Epithelial cell of esophagus (primary cell): ENCODE results near the gene CADM1.
"Not testable (repeated sequence)": the region's sequence is repeated elsewhere in the genome, so short reads cannot be mapped to it uniquely, and the experiment has no call there.

Source experiments
- DNase-seq: peaks from one replicate; pipeline ENCODE4 v3.0.0; 2010; ENCODE audit warnings: low read depth
- H3K4me3 ChIP-seq: 2 replicates; pipeline ENCODE4 v1.5.1; 2011; ENCODE audit warnings: mild to moderate bottlenecking, low read length, control low read depth
- CTCF ChIP-seq: IDR thresholded peaks from 2 replicates; pipeline ENCODE4 v1.5.1; 2011; ENCODE audit warnings: low read depth, mild to moderate bottlenecking, low read length, control low read depth, inconsistent platforms; ENCODE audit not compliant: insufficient read depth; ENCODE audit errors: missing control alignments

Gene CADM1

GRCh38 chr11:115477410-115477809, 26.8 kb downstream of the CADM1 start:
- no peak for DNase-seq
- no peak overlapping the region for H3K4me3 ChIP-seq
- TF ChIP-seq CTCF: no peak

- no peak overlapping the region for H3K4me3 ChIP-seq
- no peak for DNase-seq
- TF ChIP-seq CTCF: no peak
These were observed 27.5 kb downstream of the CADM1 start for GRCh38 chr11:115476463-115477286.

- no peak for TF ChIP-seq CTCF
- H3K4me3 ChIP-seq: no peak overlapping the region
- no peak for DNase-seq
These were observed 28.7 kb downstream of the CADM1 start for GRCh38 chr11:115475564-115475963.

- DNase-seq, H3K4me3 ChIP-seq: not testable (repeated sequence)
These were observed 29.9 kb downstream of the CADM1 start for GRCh38 chr11:115474306-115474705.

- no peak for TF ChIP-seq CTCF
- H3K4me3 ChIP-seq: no peak overlapping the region
- DNase-seq: no peak
These were observed 31.0 kb downstream of the CADM1 start for GRCh38 chr11:115473167-115473566.

GRCh38 chr11:115471367-115471766, 32.8 kb downstream of the CADM1 start:
- H3K4me3 ChIP-seq: no peak overlapping the region
- no peak for TF ChIP-seq CTCF
- DNase-seq: no peak

GRCh38 chr11:115470928-115471327, 33.3 kb downstream of the CADM1 start:
- no peak for TF ChIP-seq CTCF
- H3K4me3 ChIP-seq: no peak overlapping the region
- no peak for DNase-seq
